HG02610 (cell line): ENCODE measurements around the gene PTPRC.

Experiments
- ATAC-seq: cut with Tn5 transposase; IDR thresholded peaks from one replicate; pipeline ENCODE4 v1.9.1; 2021; ENCODE audit warnings: mild to moderate bottlenecking, moderate library complexity; ENCODE audit not compliant: unreplicated experiment

PTPRC gene

GRCh38 chr1:198749279-198749678 is 110.4 kb downstream of the PTPRC start:
- no peak for ATAC-seq

- no peak for ATAC-seq
Observed at GRCh38 chr1:198750081-198750480, 111.2 kb downstream of the PTPRC start.

- ATAC-seq = no peak
Observed at GRCh38 chr1:198751741-198752140, 112.9 kb downstream of the PTPRC start.

- ATAC-seq = no peak
Observed at GRCh38 chr1:198754670-198755069, 115.8 kb downstream of the PTPRC start.

GRCh38 chr1:198755715-198756114 is 116.9 kb downstream of the PTPRC start:
- ATAC-seq = no peak

- no peak for ATAC-seq
Observed at GRCh38 chr1:198756470-198756869, 117.6 kb downstream of the PTPRC start.

GRCh38 chr1:198761859-198762616 is 123.2 kb downstream of the PTPRC start:
- ATAC-seq = no peak

- no peak for ATAC-seq
Observed at GRCh38 chr1:198763298-198763714, 124.5 kb downstream of the PTPRC start.

- no peak for ATAC-seq
Observed at GRCh38 chr1:198764748-198765147, 125.9 kb downstream of the PTPRC start.

GRCh38 chr1:198765416-198765815 is 126.6 kb downstream of the PTPRC start:
- ATAC-seq = no peak

- ATAC-seq = no peak
Observed at GRCh38 chr1:198771563-198772153, 132.8 kb downstream of the PTPRC start.

GRCh38 chr1:198772626-198773025 is 133.8 kb downstream of the PTPRC start:
- no peak for ATAC-seq

GRCh38 chr1:198773030-198773429 is 134.2 kb downstream of the PTPRC start:
- no peak for ATAC-seq

GRCh38 chr1:198773523-198773922 is 134.7 kb downstream of the PTPRC start:
- no peak for ATAC-seq

GRCh38 chr1:198774421-198774820 is 135.6 kb downstream of the PTPRC start:
- no peak for ATAC-seq

- ATAC-seq = no peak
Observed at GRCh38 chr1:198775606-198776005, 136.8 kb downstream of the PTPRC start.

GRCh38 chr1:198776602-198777029 is 137.8 kb downstream of the PTPRC start:
- ATAC-seq = peak; percentile 65

- peak; percentile 62 for ATAC-seq
Observed at GRCh38 chr1:198778049-198778448, 139.2 kb downstream of the PTPRC start.

- ATAC-seq = no peak
Observed at GRCh38 chr1:198780376-198780775, 141.5 kb downstream of the PTPRC start.

- peak; percentile 85 for ATAC-seq
Observed at GRCh38 chr1:198788561-198789064, 149.8 kb downstream of the PTPRC start.

- ATAC-seq = no peak
Observed at GRCh38 chr1:198793714-198794113, 154.9 kb downstream of the PTPRC start.

- no peak for ATAC-seq
Observed at GRCh38 chr1:198794498-198794897, 155.7 kb downstream of the PTPRC start.
